ENCODE measurements around the gene SLC38A6.

Gene SLC38A6

GRCh38 chr14:60989599-60989998 is 8.6 kb downstream of the SLC38A6 start:
- H3K4me3 ChIP-seq (ENCODE audit: low read depth, low read length): no peak overlapping the region
- TF ChIP-seq, protein P1, sequence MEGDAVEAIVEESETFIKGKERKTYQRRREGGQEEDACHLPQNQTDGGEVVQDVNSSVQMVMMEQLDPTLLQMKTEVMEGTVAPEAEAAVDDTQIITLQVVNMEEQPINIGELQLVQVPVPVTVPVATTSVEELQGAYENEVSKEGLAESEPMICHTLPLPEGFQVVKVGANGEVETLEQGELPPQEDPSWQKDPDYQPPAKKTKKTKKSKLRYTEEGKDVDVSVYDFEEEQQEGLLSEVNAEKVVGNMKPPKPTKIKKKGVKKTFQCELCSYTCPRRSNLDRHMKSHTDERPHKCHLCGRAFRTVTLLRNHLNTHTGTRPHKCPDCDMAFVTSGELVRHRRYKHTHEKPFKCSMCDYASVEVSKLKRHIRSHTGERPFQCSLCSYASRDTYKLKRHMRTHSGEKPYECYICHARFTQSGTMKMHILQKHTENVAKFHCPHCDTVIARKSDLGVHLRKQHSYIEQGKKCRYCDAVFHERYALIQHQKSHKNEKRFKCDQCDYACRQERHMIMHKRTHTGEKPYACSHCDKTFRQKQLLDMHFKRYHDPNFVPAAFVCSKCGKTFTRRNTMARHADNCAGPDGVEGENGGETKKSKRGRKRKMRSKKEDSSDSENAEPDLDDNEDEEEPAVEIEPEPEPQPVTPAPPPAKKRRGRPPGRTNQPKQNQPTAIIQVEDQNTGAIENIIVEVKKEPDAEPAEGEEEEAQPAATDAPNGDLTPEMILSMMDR (IDR thresholded peaks at IDR 0.05; ENCODE audit: insufficient read depth, low read depth, low read length, missing control alignments): no peak
- no peak for DNase-seq (ENCODE audit: low read depth)

GRCh38 chr14:60998617-60999016 is 17.6 kb downstream of the SLC38A6 start:
- no peak for DNase-seq (ENCODE audit: low read depth)
- no peak overlapping the region for H3K4me3 ChIP-seq (ENCODE audit: low read depth, low read length)
- TF ChIP-seq, protein P1 (IDR thresholded peaks at IDR 0.05; ENCODE audit: insufficient read depth, low read depth, low read length, missing control alignments): no peak

DNA sequence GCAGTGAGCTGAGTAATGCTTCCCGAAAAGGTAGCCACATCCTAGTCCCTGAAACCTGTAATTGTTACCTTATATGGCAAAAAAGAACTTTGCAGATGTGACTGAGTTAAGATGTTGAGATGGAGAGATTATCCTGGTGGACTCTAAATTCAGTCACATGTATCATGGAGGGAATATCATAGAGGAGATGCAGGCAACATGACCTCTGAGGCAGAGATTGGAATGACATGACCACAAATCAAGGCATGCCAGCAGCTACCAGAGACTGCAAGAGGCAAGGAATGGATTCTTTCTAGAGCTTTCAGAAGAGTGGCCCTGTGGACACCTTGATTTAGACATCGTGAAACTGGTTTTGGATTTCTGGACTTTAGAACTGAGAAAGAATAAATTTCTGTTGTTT is 18.5 kb downstream of the SLC38A6 start:
- no peak for DNase-seq (ENCODE audit: low read depth)
- no peak overlapping the region for H3K4me3 ChIP-seq (ENCODE audit: low read depth, low read length)
- TF ChIP-seq, protein P1 (IDR thresholded peaks at IDR 0.05; ENCODE audit: insufficient read depth, low read depth, low read length, missing control alignments): no peak

DNA sequence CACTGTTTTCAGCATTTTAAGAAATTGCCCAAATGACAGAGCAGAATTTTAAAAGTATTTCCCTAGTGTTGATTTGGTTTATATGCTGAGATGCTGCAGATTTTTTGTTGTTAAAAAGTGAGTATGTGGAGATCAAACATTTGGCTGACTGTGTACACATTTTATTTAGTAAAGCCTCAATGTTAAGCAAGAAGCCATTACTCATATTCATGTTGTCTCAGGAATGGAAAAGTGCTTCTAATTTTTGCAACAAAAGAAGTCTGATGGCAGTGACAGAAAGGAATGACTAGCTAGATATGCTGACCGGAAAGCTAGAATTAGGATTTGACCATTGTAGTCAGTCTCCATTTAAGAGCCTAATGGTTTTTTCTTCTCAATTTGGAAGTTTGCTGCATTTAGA is 22.5 kb downstream of the SLC38A6 start:
- no peak overlapping the region for H3K4me3 ChIP-seq (ENCODE audit: low read depth, low read length)
- TF ChIP-seq, protein P1 (IDR thresholded peaks at IDR 0.05; ENCODE audit: insufficient read depth, low read depth, low read length, missing control alignments): no peak

DNA sequence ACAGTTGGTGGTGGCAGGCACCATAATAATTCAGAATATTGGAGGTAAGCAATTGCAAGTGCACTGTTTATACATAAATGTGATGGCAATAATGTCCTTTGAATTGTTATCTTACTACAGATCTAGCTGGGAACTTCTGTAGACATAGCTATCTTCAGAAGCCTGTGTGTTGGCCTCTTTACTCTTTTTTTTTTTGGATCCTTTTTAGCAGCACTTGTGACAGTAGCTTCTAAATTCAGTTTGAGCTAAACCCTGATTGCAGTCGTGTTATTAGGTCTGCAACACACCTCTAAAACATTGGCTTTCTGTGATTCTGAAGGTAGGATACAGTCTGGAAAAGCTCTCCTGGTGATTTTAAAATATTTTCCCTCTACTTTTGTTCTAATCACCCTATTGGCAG is 38.5 kb downstream of the SLC38A6 start:
- no peak for DNase-seq (ENCODE audit: low read depth)
- H3K4me3 ChIP-seq (ENCODE audit: low read depth, low read length): no peak overlapping the region

More for the DNA sequence above, 22.5 kb downstream of the SLC38A6 start:
- DNase-seq (ENCODE audit: low read depth): no peak

GRCh38 chr14:61025251-61026223 is 44.5 kb downstream of the SLC38A6 start:
- TF ChIP-seq, protein P1 (IDR thresholded peaks at IDR 0.05; ENCODE audit: insufficient read depth, low read depth, low read length, missing control alignments): peak; percentile 70
- DNase-seq (ENCODE audit: low read depth): peak; percentile 77
- H3K4me3 ChIP-seq (ENCODE audit: low read depth, low read length): no peak overlapping the region

More for the DNA sequence above, 38.5 kb downstream of the SLC38A6 start:
- TF ChIP-seq, protein P1 (IDR thresholded peaks at IDR 0.05; ENCODE audit: insufficient read depth, low read depth, low read length, missing control alignments): no peak

Data from GM12865 (cell line).